Skeletal muscle tissue (tissue), 4 donors: Measurements from ENCODE around the gene LRRC2. TPM values are rescaled to one million over a fixed set of nuclear protein-coding genes. Genes with fewer than 3 reads are reported as not detected.
"Not testable (repeated sequence)": the region's sequence is repeated elsewhere in the genome, so short reads cannot be mapped to it uniquely, and the experiment has no call there.

ENCODE experiments used
- H3K27ac ChIP-seq: one replicate; pipeline ENCODE4 v1.7.0; 2013; ENCODE audit warnings: mild to moderate bottlenecking, low read depth, low read length, inconsistent platforms
- H3K27me3 ChIP-seq, 3 donors: one replicate each; pipeline ENCODE4 v1.7.0; 2013; ENCODE audit warnings: low read length in 3 of 3; ENCODE audit not compliant: control insufficient read depth in 3 of 3, insufficient read depth in 3 of 3
- H3K36me3 ChIP-seq, 3 donors: one replicate each; pipeline ENCODE4 v1.7.0; 2013; ENCODE audit warnings: low read length in 3 of 3; ENCODE audit not compliant: control insufficient read depth in 3 of 3, insufficient read depth in 3 of 3
- H3K4me1 ChIP-seq, 3 donors: one replicate each; pipeline ENCODE4 v1.7.0; 2013; ENCODE audit warnings: low read length in 3 of 3, mild to moderate bottlenecking in 3 of 3; ENCODE audit not compliant: control insufficient read depth in 3 of 3, insufficient read depth in 3 of 3
- H3K4me3 ChIP-seq, 3 donors: one replicate each; pipeline ENCODE4 v1.7.0; 2013; ENCODE audit warnings: low read length in 3 of 3
- H3K9ac ChIP-seq, 3 donors: one replicate each; pipeline ENCODE4 v1.7.0; 2013; ENCODE audit warnings: low read length in 3 of 3, mild to moderate bottlenecking in 3 of 3, moderate library complexity in 2 of 3, low read depth in 1 of 3
- H3K9me3 ChIP-seq, 3 donors: one replicate each; pipeline ENCODE4 v1.7.0; 2013; ENCODE audit warnings: low read length in 3 of 3; ENCODE audit not compliant: control insufficient read depth in 3 of 3
- total RNA-seq: library from RNA; depleted of rRNA; stranded (reverse); fragments of >200 nt; gene quantifications from one replicate; pipeline ENCODE4 v1.2.3, GENCODE V29; 2014
- donor health status: Osteomylitis.

Gene LRRC2
- total RNA-seq, 1 donor from 2014 or later = 3.7 TPM

DNA sequence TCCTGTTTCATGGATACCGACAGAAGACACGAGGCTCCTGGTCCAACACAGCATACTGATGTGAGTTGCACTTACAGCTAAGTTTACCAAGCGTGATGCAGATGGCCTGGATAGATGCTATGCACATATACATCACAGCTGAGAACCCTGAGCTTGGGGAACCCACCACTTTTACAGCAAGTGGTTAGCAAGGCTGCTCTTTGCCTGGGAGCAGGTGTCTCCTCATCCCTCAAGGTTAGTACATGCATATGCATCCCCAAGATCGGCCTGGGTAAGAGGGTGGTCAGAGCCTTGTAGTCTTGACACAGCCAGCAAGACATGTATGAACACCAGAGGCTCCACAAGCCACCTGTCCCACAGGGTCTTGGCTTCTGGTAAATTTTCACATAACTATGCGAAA, 28.3 kb downstream of the LRRC2 start:
- H3K9ac ChIP-seq = no peak overlapping the region
- H3K27ac ChIP-seq = no peak overlapping the region
- no peaks in the 10 kb centered on the region for H3K27me3 ChIP-seq
- H3K4me3 ChIP-seq = no peak overlapping the region
- H3K36me3 ChIP-seq = peaks cover 37 to 41% (median 38%) of the 10 kb centered on the region in 3 donors
- peaks cover 14 to 35% (median 33%) of the 10 kb centered on the region in 3 donors for H3K4me1 ChIP-seq
- H3K9me3 ChIP-seq = no peaks in the 10 kb centered on the region

DNA sequence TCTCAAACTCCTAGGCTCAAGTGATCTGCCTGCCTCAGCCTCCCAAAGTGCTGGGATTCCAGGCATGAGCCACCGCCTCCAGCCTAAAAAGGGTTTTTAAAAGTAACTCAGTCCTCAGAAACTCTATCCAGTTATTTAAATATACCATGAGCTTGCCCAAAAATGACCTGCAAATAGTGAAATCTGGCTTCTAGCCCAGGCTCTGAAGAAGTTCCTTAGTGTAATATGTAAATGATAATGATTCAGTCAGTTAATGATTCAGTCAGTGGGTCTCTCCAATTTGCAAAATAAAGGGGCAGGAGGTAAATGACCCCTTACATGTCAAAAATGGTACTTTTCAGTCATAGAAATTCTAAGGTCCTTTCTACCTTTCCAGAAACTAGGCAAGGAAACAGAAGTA, 28.8 kb downstream of the LRRC2 start:
- Histone ChIP-seq H3K4me1 (peaks cover 12 to 35% (median 31%) of the 10 kb centered on the region in 3 donors), H3K36me3 (peaks cover 36 to 41% (median 37%) of the 10 kb centered on the region in 3 donors), H3K4me3 (no peak overlapping the region), H3K9me3 (no peaks in the 10 kb centered on the region), H3K27me3 (no peaks in the 10 kb centered on the region), H3K9ac (no peak overlapping the region), H3K27ac (peak overlapping the region; percentile 41)

DNA sequence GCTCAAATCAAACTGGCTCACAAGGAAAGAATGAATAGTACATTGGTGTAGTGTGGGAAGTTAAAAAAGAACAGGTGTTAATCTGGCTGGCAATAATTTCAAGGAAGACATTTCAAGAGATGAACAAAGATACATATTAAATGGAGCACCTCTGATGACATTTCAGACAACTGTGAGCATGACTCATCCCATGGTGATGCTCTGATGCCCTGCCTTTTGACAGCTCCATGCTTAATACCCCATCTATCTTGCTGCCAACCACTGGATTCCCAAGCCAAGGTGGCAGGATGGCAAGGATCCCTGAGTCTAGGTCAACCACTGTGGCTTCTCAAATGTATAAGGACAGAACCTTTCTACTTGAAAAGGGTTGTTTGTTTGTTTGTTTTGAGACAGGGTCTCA, 29.3 kb downstream of the LRRC2 start:
- Histone ChIP-seq H3K4me3 (no peak overlapping the region), H3K36me3 (peaks cover 33 to 38% (median 36%) of the 10 kb centered on the region in 3 donors), H3K27me3 (no peaks in the 10 kb centered on the region), H3K9me3 (no peaks in the 10 kb centered on the region), H3K4me1 (peaks cover 12 to 35% (median 31%) of the 10 kb centered on the region in 3 donors), H3K9ac (no peak overlapping the region), H3K27ac (peak overlapping the region; percentile 52)

DNA sequence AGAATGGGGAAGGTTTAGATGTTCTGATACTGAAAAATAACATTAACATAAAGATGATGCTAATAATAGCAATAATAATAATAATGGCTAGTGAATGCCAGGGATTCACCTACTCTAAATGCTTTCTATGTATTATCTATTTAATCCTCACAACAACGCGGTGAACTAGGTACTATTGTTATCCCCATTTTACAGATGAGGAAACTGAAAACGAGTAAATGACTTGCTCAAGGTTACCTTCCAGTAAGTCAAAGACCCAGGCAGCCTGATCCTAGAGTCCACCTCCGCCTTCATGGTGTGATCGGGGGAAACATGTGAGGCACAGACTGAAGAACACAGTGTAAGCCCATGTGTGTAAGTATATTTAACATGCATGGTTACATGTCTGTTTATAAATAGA, 30.4 kb downstream of the LRRC2 start:
- Histone ChIP-seq H3K9ac (no peak overlapping the region), H3K4me1 (peaks cover 12 to 40% (median 30%) of the 10 kb centered on the region in 3 donors), H3K36me3 (peaks cover 38 to 42% (median 41%) of the 10 kb centered on the region in 3 donors), H3K27ac (no peak overlapping the region), H3K4me3 (no peak overlapping the region), H3K27me3 (no peaks in the 10 kb centered on the region), H3K9me3 (no peaks in the 10 kb centered on the region)

GRCh38 chr3:46533091-46533490, 33.0 kb downstream of the LRRC2 start:
- no peak overlapping the region for H3K9ac ChIP-seq
- H3K36me3 ChIP-seq = peaks cover 25 to 43% (median 36%) of the 10 kb centered on the region in 3 donors

GRCh38 chr3:46527239-46527638, 38.9 kb downstream of the LRRC2 start:
- peaks cover 0 to 5% (median 0%) of the 10 kb centered on the region in 3 donors for H3K4me1 ChIP-seq
- no peak overlapping the region for H3K4me3 ChIP-seq
- peaks cover 43 to 45% (median 44%) of the 10 kb centered on the region in 3 donors for H3K36me3 ChIP-seq
- H3K9me3 ChIP-seq = no peaks in the 10 kb centered on the region
- no peak overlapping the region for H3K9ac ChIP-seq
- H3K27ac ChIP-seq = no peak overlapping the region
- H3K27me3 ChIP-seq = no peaks in the 10 kb centered on the region

More at GRCh38 chr3:46533091-46533490, 33.0 kb downstream of the LRRC2 start:
- Histone ChIP-seq H3K9me3 (no peaks in the 10 kb centered on the region), H3K27me3 (no peaks in the 10 kb centered on the region), H3K4me3 (no peak overlapping the region), H3K27ac (no peak overlapping the region), H3K4me1 (peaks cover 12 to 25% (median 21%) of the 10 kb centered on the region in 3 donors)

- Histone ChIP-seq H3K27me3 (no peaks in the 10 kb centered on the region), H3K27ac (no peak overlapping the region), H3K9me3 (no peaks in the 10 kb centered on the region), H3K4me1 (no peaks in the 10 kb centered on the region), H3K4me3 (no peak overlapping the region), H3K36me3 (peaks cover 49 to 51% (median 51%) of the 10 kb centered on the region in 3 donors), H3K9ac (no peak overlapping the region)
These were observed 41.3 kb downstream of the LRRC2 start for GRCh38 chr3:46524832-46525231.

GRCh38 chr3:46524008-46524407, 42.1 kb downstream of the LRRC2 start:
- Histone ChIP-seq H3K4me3 (no peak overlapping the region), H3K27me3 (no peaks in the 10 kb centered on the region), H3K4me1 (no peaks in the 10 kb centered on the region), H3K27ac (no peak overlapping the region), H3K36me3 (peaks cover 49 to 54% (median 51%) of the 10 kb centered on the region in 3 donors), H3K9me3 (no peaks in the 10 kb centered on the region), H3K9ac (no peak overlapping the region)

DNA sequence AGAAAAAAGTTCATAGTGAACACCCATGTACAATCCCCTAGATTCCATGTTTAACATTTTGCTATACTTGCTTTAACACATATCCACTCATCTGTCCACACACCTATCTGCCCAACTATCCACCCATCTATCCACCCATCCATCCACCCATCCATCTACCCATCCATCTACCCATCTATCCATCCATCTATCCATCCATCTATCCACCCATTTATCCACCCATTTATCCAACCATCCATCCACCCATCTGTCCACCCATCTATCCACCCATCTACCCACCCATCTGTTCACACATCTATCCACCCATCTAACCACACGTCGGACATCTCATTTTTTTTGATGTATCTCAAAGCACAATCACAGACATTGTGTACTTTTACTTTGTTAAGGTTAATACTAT, 42.5 kb downstream of the LRRC2 start:
- no peaks in the 10 kb centered on the region for H3K4me1 ChIP-seq
- H3K27ac ChIP-seq = no peak overlapping the region
- no peak overlapping the region for H3K4me3 ChIP-seq
- no peaks in the 10 kb centered on the region for H3K27me3 ChIP-seq
- peaks cover 46 to 57% (median 51%) of the 10 kb centered on the region in 3 donors for H3K36me3 ChIP-seq
- no peaks in the 10 kb centered on the region for H3K9me3 ChIP-seq
- H3K9ac ChIP-seq = no peak overlapping the region

- H3K9ac ChIP-seq, H3K27me3 ChIP-seq, H3K27ac ChIP-seq, H3K4me3 ChIP-seq, H3K9me3 ChIP-seq, H3K4me1 ChIP-seq: not testable (repeated sequence)
- peaks cover 41 to 53% (median 44%) of the 10 kb centered on the region in 3 donors for H3K36me3 ChIP-seq
These were observed 43.9 kb downstream of the LRRC2 start for GRCh38 chr3:46522201-46522600.
